Fibroblast of skin of scalp (primary cell): ENCODE measurements around the gene GPI.

Experiments used
- DNase-seq: peaks from one replicate; pipeline ENCODE4 v3.0.0-alpha.2; 2013

Gene GPI

DNA sequence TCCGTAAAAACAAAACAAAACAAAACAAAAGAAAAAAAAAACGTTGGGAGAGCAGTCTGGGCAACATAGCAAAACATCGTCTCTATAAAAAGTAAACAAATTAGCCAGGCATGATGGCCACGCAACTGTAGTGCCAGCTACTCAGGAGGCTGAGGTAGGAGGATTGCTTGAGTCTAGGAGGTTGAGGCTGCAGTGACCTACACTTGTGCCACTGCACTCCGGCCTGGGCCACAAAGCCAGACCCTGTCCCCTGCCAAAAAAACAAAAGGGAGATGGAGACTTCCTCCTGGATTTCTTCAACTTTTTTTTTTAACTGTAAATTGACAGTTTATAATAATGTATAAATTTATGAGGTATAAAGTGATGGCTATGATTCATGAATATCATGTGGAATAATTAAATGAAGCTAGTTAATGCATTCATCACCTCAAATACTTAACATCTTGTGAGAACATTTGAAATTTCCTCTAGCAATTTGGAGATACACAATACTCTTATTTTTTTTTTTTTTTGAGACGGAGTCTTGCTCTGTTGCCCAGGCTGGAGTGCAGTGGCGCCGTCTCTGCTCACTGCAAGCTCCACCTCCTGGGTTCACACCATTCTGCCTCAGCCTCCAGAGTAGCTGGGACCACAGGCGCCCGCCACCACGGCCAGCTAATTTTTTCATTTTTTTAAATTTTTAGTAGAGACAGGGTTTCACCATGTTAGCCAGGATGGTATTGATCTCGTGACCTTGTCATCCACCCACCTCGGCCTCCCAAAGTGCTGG is 41.1 kb downstream of the GPI start:
- DNase-seq = no peak

GRCh38 chr19:34408411-34408810 is 43.4 kb downstream of the GPI start:
- DNase-seq = no peak

DNA sequence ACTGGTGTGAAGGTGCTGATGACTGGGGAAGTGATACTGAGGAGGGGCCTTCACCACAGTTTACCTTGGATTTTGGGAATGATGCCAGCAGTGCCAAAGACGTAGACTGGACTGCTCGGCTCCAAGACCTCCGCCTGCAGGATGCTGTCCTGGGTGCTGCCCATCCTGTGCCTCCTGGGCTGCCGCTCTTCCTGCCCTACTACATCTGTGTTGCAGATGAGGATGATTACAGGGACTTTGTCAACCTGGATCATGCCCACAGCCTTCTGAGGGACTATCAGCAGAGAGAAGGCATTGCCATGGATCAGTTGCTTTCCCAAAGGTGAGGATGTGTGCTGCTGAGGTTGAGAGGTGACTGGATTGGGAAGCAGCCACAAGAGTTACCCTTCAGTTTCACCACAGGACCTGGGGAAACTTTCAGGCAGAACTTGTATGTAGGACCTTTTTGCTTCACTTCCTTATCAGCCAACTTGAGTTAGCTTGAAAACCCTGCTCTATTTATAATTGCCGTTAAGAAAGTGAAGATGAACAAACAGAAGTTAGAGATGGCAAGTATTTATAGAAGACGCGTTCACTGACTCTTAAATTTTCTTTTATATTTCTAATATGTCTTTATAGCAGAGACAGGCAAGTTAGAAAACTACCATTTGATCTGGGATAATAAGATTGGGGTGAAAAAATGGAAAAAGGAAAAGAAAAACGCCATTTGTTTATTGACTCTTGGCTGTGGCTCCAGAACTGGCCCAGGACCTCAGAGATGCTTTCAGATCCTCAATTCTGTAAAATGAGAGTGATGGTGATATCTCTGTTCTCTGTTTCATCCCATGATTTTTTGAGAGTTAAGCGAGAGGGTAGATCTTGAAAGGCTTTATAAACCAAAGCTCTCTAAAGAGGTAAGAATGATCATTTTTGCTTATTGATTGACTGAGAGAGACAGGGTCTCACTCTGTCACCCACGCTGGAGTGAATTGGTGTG is 44.5 kb downstream of the GPI start:
- DNase-seq = no peak

DNA sequence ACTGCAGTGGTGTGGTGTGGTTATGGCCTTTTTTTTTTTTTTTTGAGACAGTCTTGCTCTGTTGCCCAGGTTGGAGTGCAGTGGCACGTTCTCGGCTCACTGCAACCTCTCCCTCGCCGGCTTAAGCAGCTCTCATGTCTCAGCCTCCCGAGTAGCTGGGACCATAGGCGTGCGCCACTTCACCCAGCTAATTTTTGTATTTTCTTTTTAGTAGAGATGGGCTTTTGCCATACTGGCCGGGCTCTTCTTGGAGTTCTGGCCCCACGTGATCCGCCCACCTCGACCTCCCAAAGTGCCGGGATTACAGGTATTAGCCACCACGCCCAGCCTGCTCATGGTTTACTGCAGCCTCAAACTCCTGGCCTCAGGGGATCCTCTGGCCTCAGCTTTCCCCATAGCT is 46.2 kb downstream of the GPI start:
- DNase-seq = no peak

- no peak for DNase-seq
These were observed 51.1 kb downstream of the GPI start for GRCh38 chr19:34416021-34416545.

GRCh38 chr19:34418300-34418699 is 53.3 kb downstream of the GPI start:
- no peak for DNase-seq

DNA sequence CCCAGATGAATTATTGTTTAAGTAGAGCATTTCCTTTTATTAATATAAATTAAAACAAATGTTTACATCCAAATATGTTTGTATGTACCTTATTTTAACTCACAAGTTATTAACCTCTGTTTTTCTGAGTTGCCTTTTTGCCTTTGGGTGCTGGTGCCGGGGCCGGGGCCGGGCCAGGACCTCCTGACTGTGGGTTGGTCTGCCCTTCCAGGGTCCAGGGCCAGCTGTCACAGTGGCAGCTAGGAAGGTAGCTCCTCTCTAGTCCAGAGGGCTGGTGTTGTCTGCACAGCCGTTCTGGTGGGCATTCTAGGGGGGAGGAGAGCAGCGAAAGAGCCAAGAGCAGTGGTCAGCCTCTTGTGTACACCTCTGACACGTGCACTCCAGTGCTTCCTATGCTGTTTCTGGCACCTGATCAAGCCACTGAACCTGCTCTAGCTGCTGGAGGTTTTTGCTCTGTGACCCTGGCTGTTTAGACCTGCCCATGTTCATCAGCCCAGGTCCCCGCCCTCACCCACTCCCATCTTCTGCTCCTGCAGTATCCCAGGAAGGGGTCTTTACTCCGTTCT is 61.2 kb downstream of the GPI start:
- no peak for DNase-seq

DNA sequence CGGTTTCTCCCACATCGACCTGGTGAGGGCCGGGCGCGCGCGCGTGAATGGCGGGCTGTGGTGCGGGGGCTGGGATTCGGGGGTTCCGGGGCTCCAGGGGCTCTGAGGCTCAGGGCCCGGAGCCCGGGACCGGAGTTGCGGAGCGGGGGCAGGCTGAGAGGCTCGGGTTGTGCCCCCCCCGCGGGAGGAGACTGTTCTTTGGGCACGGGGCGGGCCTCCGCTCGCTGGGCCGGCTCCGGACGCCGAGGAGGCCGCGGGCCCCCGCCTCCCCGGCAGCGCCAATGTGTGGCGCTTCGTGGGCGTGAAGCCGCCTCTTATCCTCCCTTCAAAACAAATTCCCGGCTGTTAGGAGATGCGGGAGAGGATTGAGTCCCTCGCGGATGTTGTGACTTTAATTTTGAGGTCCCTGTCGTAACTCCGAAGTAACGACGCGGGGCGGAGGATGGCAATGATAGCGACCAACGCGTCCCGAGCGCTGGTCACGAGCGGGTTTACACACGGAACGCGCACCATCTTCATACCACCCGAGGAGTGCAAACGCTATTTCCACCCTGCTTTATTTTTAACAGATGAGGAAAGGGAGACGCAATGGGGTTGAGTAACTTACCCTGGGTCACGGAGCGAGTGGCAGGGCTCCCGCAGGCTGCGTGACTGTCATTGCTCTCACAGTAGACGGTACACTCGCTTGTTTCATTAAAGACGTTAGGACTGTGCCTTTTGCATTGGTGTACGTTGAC is 63.7 kb downstream of the GPI start:
- peak; percentile 15 for DNase-seq

GRCh38 chr19:34429553-34429952 is 64.6 kb downstream of the GPI start:
- no peak for DNase-seq

DNA sequence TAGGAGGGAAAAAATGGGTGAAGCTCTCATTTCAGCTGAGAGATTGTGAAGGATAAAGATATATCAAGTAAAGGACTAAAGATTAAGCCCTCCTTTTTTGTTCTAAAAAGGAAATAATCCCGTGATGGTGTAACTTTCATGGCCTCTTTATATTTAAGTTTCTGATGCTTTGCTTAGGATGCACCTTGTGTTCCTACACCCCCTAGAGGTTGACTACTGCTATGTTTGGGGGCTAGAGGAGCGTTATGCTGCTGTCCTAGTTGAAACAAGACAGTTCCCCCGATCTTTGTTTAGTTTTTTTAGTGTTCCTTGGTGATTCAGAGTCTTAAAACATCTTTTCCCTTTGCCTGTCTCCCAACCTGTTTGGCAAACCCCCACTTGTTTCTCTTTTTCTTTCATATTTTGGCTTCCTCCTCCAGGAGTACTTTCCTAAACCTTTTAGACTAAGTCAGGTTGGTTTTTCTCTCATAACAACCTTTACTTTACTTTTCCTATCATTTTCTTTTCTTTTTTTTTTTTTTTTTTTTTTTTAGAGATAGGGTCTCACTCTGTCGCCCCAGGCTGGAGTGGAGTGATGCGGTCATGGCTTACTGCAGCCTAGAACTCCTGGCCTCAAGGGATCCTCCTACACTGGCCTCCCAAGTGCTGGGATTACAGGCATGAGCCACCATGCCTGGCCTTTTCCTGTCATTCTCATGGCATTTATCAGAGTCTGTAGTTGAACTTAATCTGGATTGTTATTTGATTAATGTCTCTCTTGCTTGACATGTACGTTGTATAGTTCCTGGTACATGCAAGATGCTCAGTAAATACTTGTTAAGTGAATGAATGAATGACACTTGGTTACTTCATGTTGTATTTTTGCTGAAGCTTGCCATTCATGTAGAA is 66.0 kb downstream of the GPI start:
- DNase-seq = peak; percentile 48

GRCh38 chr19:34431681-34432402 is 66.8 kb downstream of the GPI start:
- DNase-seq = no peak

GRCh38 chr19:34432797-34433196 is 67.8 kb downstream of the GPI start:
- no peak for DNase-seq

- peak; percentile 12 for DNase-seq
These were observed 71.7 kb downstream of the GPI start for GRCh38 chr19:34436716-34437115.

DNA sequence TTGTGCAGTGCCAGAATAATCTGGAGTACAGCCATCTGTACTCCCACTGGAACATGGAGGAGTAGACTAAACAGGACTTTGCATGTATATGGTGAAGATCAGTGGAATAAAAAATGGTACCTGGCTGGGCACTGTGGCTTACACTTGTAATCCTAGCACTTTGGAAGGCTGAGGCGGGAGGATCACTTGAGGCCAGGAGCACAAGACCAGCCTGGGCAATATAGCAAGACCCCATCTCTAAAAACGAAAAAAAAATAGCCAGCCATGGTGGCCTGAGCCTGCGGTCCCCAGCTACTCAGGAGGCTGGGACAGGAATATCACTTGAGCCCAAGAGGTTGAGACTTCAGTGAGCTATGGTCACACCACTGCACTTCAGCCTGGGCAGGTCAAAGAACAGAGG is 83.2 kb downstream of the GPI start:
- DNase-seq = no peak
